GM12878 (cell line): ENCODE data around the gene USP54. TPM values are rescaled to one million over a fixed set of nuclear protein-coding genes. Genes with fewer than 3 reads are reported as not detected.

Experiments
- ATAC-seq: fragments of 200-7000 bp; cut with Tn5 transposase; 3 replicates; pipeline ENCODE4 v1.9.1; 2020; ENCODE audit warnings: mild to moderate bottlenecking, moderate library complexity
- BruUV-seq: library from RNA; stranded (reverse); fragments of 400-500 nt; replicated peaks from 2 replicates; lab custom pipeline; 2021; lab: Mats Ljungman, UMichigan
- CTCF ChIA-PET: fragments of 300-600 bp; sonication (Branson Sonifier 250); formaldehyde crosslinking; extraction: SDS; loops from one replicate; lab custom pipeline; 2021; ENCODE audit warnings: inconsistent platforms; lab: Yijun Ruan, JAX
- POLR2A ChIA-PET: fragments of 350-600 bp; formaldehyde crosslinking; extraction: SDS; loops from one replicate; lab custom pipeline; 2021; ENCODE audit warnings: inconsistent platforms; lab: Charles Lee
- RAD21 ChIA-PET: fragments of 300-600 bp; sonication (Branson Sonifier 250); formaldehyde crosslinking; loops from one replicate; lab custom pipeline; 2023; ENCODE audit warnings: antibody characterized with exemption; ENCODE audit not compliant: unreplicated experiment; lab: Charles Lee
- SMC1A ChIA-PET: fragments of 300-600 bp; sonication (Branson Sonifier 250); formaldehyde crosslinking; loops from one replicate; lab custom pipeline; 2023; ENCODE audit not compliant: unreplicated experiment, uncharacterized antibody; lab: Charles Lee
- DNase-seq: peaks from one replicate; pipeline ENCODE4 v3.0.0-alpha.2; 2011; ENCODE audit warnings: low read depth, low spot score
- FAIRE-seq: peaks from 3 replicates; lab custom pipeline; 2011; peaks lifted over from hg19 to GRCh38; lab: Jason Lieb, UNC
- H2AFZ ChIP-seq: 2 replicates; pipeline ENCODE4 v1.6.0; 2011; ENCODE audit warnings: low read depth, low read length, control low read depth; ENCODE audit not compliant: control insufficient read depth
- H3K27ac ChIP-seq: 2 replicates; pipeline ENCODE4 v1.5.1; 2011; ENCODE audit warnings: control low read depth; ENCODE audit not compliant: control insufficient read depth, insufficient read depth
- H3K27me3 ChIP-seq, 2 experiments: replicated peaks in 1 of 2; 2 replicates each; pipeline versions ENCODE4 v1.6.0 to v1.6.1; 2011; ENCODE audit warnings: low read length in 1 of 2; ENCODE audit not compliant: control insufficient read depth in 2 of 2, insufficient read depth in 2 of 2
- H3K36me3 ChIP-seq, 2 experiments: 2 replicates each; pipeline ENCODE4 v1.5.1; 2011; ENCODE audit warnings: low read length in 1 of 2; ENCODE audit not compliant: control insufficient read depth in 2 of 2, insufficient read depth in 2 of 2
- H3K4me1 ChIP-seq: 2 replicates; pipeline ENCODE4 v1.6.1; 2011; ENCODE audit warnings: mild to moderate bottlenecking, low read length, moderate library complexity, mixed read lengths; ENCODE audit not compliant: control insufficient read depth, insufficient read depth
- H3K4me2 ChIP-seq: 2 replicates; pipeline ENCODE4 v1.6.0; 2011; ENCODE audit warnings: control low read depth; ENCODE audit not compliant: control insufficient read depth, insufficient read depth
- H3K4me3 ChIP-seq: fragments of 200-600 bp; sonication (generic); 2 replicates; pipeline ENCODE4 v1.5.1; 2016
- H3K79me2 ChIP-seq: 2 replicates; pipeline ENCODE4 v1.6.0; 2011; ENCODE audit warnings: low read length; ENCODE audit not compliant: control insufficient read depth, insufficient read depth
- H3K9ac ChIP-seq: 2 replicates; pipeline ENCODE4 v1.8.0; 2011; ENCODE audit warnings: low read length, control low read depth, mixed read lengths; ENCODE audit not compliant: control insufficient read depth, insufficient read depth
- H3K9me3 ChIP-seq: replicated peaks from 3 replicates; pipeline ENCODE4 v1.5.1; 2011; ENCODE audit warnings: mild to moderate bottlenecking, low read length; ENCODE audit not compliant: control insufficient read depth, insufficient read depth
- H4K20me1 ChIP-seq: 2 replicates; pipeline ENCODE4 v1.6.0; 2011; ENCODE audit not compliant: control insufficient read depth, insufficient read depth
- ATF7 ChIP-seq: fragments of 450-650 bp; IDR thresholded peaks from 2 replicates; pipeline ENCODE4 v1.6.1; 2016; ENCODE audit warnings: low read depth, mild to moderate bottlenecking
- BCL11A ChIP-seq: IDR thresholded peaks from 2 replicates; pipeline ENCODE4 v1.6.1; 2011; ENCODE audit warnings: low read depth, low read length
- CHD1 ChIP-seq: IDR thresholded peaks from 2 replicates; pipeline ENCODE4 v1.6.1; 2012; ENCODE audit warnings: low read depth, low read length, improper control_type of control experiment
- EGR1 ChIP-seq, 2 experiments: IDR thresholded peaks; 1 replicate in 1 of 2; 2 replicates in 1 of 2; pipeline ENCODE4 v1.6.1; 2011 to 2012; ENCODE audit warnings: low read depth in 2 of 2, low read length in 2 of 2, borderline replicate concordance in 1 of 2, mild to moderate bottlenecking in 1 of 2, moderate library complexity in 1 of 2
- FOXK2 ChIP-seq: fragments of 450-650 bp; IDR thresholded peaks from 2 replicates; pipeline ENCODE4 v1.6.1; 2017; ENCODE audit warnings: mild to moderate bottlenecking, moderate library complexity
- MEF2B ChIP-seq: fragments of 450-650 bp; IDR thresholded peaks from 2 replicates; pipeline ENCODE4 v1.6.1; 2018; ENCODE audit warnings: mild to moderate bottlenecking, moderate library complexity; ENCODE audit not compliant: partially characterized antibody, poor library complexity, severe bottlenecking
- NFXL1 ChIP-seq: fragments of 450-650 bp; IDR thresholded peaks from 2 replicates; pipeline ENCODE4 v1.6.1; 2017; ENCODE audit warnings: antibody characterized with exemption, mild to moderate bottlenecking, borderline replicate concordance
- NFYA ChIP-seq: IDR thresholded peaks from 2 replicates; pipeline ENCODE4 v1.6.1; 2011; ENCODE audit warnings: low read depth, mild to moderate bottlenecking, low read length, improper control_type of control experiment, borderline replicate concordance
- RCOR1 ChIP-seq: conservative IDR thresholded peaks from 2 replicates; pipeline ENCODE4 v1.6.1; 2012; ENCODE audit warnings: low read depth, low read length, improper control_type of control experiment
- RELA ChIP-seq: fragments of 450-650 bp; IDR thresholded peaks from 2 replicates; pipeline ENCODE4 v1.8.0; 2014; ENCODE audit warnings: borderline replicate concordance; ENCODE audit not compliant: partially characterized antibody
- SMAD5 ChIP-seq: IDR thresholded peaks from 2 replicates; pipeline ENCODE4 v1.6.1; 2016; ENCODE audit warnings: antibody characterized with exemption, low read depth
- SMARCA5 ChIP-seq: fragments of 450-650 bp; IDR thresholded peaks from 2 replicates; pipeline ENCODE4 v1.6.1; 2017; ENCODE audit warnings: mild to moderate bottlenecking
- STAT3 ChIP-seq: IDR thresholded peaks from 2 replicates; pipeline ENCODE4 v1.6.1; 2011; ENCODE audit warnings: low read depth, low read length, improper control_type of control experiment
- WGBS: methylation state at CpG from one replicate; pipeline ENCODE4 v1.1.6; 2016; ENCODE audit warnings: low lambda C conversion rate; ENCODE audit not compliant: insufficient replicate concordance, insufficient coverage; ENCODE audit errors: missing lambda C conversion rate; 5-methylcytosine and 5-hydroxymethylcytosine counted together
- in situ Hi-C: fragments of 300-500 bp; cut with MboI; formaldehyde crosslinking; loops from 9 replicates; pipeline ENCODE4 v1.14.3; 2018; ENCODE audit warnings: mixed read lengths
- intact Hi-C: fragments of 100-400 bp; cut with micrococcal nuclease; formaldehyde crosslinking; loops from one replicate; pipeline ENCODE4 v1.14.2; 2022; ENCODE audit not compliant: unreplicated experiment
- polyA plus RNA-seq, 11 experiments: library from polyadenylated mRNA; depleted of rRNA in 4 of 11; unstranded in 6 of 11; stranded (reverse) in 5 of 11; fragments of >200 nt; fragmentation: Nextera tagmentation in 4 of 11; fragmentation: Illumina TruSeq in 1 of 11; extraction: Ambion mirVana in 4 of 11; extraction: Trizol in 1 of 11; gene quantifications; 1 replicate in 1 of 11; 2 replicates in 10 of 11; pipeline versions ENCODE4 v1.2.1 to v1.2.3, GENCODE V29; 2011 to 2016; ENCODE audit warnings: inconsistent platforms in 2 of 11, missing spikeins in 2 of 11, low read depth in 1 of 11
- total RNA-seq, 4 experiments: library from RNA; depleted of rRNA in 3 of 4; stranded (reverse); fragments of >200 nt in 3 of 4; fragmentation: Illumina TruSeq in 1 of 4; extraction: Trizol in 1 of 4; gene quantifications; 2 replicates each; pipeline versions ENCODE4 v1.2.1 to v1.2.3, GENCODE V29; 2013 to 2021
- TF ChIP-seq, protein P1 (sequence below): fragments of 450-650 bp; IDR thresholded peaks from 2 replicates; pipeline ENCODE4 v1.6.1; 2017; ENCODE audit warnings: borderline replicate concordance
- TF ChIP-seq, protein P2 (sequence below): fragments of 450-650 bp; IDR thresholded peaks from 2 replicates; pipeline ENCODE4 v1.6.1; 2017; ENCODE audit warnings: antibody characterized with exemption, mild to moderate bottlenecking, moderate library complexity
- TF ChIP-seq, protein P3 (sequence below): fragments of 450-650 bp; IDR thresholded peaks from 2 replicates; pipeline ENCODE4 v1.6.1; 2016; ENCODE audit warnings: mild to moderate bottlenecking
- TF ChIP-seq, protein P4 (sequence below): fragments of 150-350 bp; IDR thresholded peaks from 2 replicates; pipeline ENCODE4 v1.6.1; 2016; ENCODE audit warnings: low read depth, low read length

The USP54 gene
- total and polyA plus RNA-seq, 10 of the 15 experiments (the other 5 are each of a cell fraction or from before 2014, with no cell fraction given), result 0.93 to 10.5 (median 5.5) TPM

DNA sequence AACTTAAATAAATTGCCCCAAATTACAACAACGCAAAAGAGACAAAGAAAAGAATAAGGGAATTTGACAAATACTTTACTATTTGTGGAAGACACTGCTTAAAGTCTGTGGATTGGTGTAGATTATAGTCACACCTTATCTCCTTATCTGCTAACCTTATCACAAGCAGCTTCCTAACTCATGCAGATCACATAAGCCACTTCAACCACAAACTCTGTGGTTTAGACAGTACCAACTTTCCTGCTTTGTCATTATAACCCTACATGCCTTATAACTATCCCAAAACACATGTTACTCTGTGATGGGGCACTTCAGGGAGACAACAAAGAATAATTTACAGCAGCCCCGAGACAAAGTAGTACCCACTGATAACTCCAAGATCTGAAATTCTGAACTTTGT lies 53.9 kb downstream of the USP54 start:
- no peak for FAIRE-seq
- Histone ChIP-seq H3K27ac (no peak overlapping the region), H3K4me1 (no peaks in the 10 kb centered on the region), H3K27me3 (no peaks in the 10 kb centered on the region), H4K20me1 (no peaks in the 10 kb centered on the region), H3K9ac (no peak overlapping the region), H3K4me3 (no peak overlapping the region), H3K36me3 (no peaks in the 10 kb centered on the region), H3K79me2 (no peaks in the 10 kb centered on the region), H3K9me3 (no peaks in the 10 kb centered on the region), H2AFZ (no peak overlapping the region), H3K4me2 (no peak overlapping the region)
- intact Hi-C loops (no loop called here), in situ Hi-C loops (no loop called here)
- no TSS peak for BruUV-seq
- SMC1A ChIA-PET, result interaction anchor here (3.8 kb wide), 1 partner anchor 107 kb away, joined by 24 read pairs; no protein-coding TSS in a partner anchor
- RAD21 ChIA-PET, result no interaction called here
- 100% methylated on average over 2 of the region's 2 CpGs for WGBS
- DNase-seq, result no peak
- CTCF ChIA-PET, result interaction anchor here (1.2 to 3.8 kb wide), 2 partner anchors 8 to 106 kb away, joined by 7 to 15 read pairs; no protein-coding TSS in a partner anchor
- ATAC-seq, result no peak
- TF ChIP-seq FOXK2 (no peak), MEF2B (no peak), CHD1 (no peak), SMARCA5 (no peak), NFYA (no peak), RELA (no peak), RCOR1 (no peak), SMAD5 (no peak), ATF7 (no peak), BCL11A (no peak), STAT3 (no peak), NFXL1 (no peak), EGR1 (IDR thresholded peaks at IDR 0.05; ENCODE audit: borderline replicate concordance in 1 of 2, low read depth in 2 of 2, low read length in 2 of 2) (no peak)
- TF ChIP-seq, protein P1, sequence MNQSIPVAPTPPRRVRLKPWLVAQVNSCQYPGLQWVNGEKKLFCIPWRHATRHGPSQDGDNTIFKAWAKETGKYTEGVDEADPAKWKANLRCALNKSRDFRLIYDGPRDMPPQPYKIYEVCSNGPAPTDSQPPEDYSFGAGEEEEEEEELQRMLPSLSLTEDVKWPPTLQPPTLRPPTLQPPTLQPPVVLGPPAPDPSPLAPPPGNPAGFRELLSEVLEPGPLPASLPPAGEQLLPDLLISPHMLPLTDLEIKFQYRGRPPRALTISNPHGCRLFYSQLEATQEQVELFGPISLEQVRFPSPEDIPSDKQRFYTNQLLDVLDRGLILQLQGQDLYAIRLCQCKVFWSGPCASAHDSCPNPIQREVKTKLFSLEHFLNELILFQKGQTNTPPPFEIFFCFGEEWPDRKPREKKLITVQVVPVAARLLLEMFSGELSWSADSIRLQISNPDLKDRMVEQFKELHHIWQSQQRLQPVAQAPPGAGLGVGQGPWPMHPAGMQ, result no peak
- TF ChIP-seq, protein P2, sequence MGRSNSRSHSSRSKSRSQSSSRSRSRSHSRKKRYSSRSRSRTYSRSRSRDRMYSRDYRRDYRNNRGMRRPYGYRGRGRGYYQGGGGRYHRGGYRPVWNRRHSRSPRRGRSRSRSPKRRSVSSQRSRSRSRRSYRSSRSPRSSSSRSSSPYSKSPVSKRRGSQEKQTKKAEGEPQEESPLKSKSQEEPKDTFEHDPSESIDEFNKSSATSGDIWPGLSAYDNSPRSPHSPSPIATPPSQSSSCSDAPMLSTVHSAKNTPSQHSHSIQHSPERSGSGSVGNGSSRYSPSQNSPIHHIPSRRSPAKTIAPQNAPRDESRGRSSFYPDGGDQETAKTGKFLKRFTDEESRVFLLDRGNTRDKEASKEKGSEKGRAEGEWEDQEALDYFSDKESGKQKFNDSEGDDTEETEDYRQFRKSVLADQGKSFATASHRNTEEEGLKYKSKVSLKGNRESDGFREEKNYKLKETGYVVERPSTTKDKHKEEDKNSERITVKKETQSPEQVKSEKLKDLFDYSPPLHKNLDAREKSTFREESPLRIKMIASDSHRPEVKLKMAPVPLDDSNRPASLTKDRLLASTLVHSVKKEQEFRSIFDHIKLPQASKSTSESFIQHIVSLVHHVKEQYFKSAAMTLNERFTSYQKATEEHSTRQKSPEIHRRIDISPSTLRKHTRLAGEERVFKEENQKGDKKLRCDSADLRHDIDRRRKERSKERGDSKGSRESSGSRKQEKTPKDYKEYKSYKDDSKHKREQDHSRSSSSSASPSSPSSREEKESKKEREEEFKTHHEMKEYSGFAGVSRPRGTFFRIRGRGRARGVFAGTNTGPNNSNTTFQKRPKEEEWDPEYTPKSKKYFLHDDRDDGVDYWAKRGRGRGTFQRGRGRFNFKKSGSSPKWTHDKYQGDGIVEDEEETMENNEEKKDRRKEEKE, result no peak
- TF ChIP-seq, protein P3, sequence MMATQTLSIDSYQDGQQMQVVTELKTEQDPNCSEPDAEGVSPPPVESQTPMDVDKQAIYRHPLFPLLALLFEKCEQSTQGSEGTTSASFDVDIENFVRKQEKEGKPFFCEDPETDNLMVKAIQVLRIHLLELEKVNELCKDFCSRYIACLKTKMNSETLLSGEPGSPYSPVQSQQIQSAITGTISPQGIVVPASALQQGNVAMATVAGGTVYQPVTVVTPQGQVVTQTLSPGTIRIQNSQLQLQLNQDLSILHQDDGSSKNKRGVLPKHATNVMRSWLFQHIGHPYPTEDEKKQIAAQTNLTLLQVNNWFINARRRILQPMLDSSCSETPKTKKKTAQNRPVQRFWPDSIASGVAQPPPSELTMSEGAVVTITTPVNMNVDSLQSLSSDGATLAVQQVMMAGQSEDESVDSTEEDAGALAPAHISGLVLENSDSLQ, result no peak
- TF ChIP-seq, protein P4, sequence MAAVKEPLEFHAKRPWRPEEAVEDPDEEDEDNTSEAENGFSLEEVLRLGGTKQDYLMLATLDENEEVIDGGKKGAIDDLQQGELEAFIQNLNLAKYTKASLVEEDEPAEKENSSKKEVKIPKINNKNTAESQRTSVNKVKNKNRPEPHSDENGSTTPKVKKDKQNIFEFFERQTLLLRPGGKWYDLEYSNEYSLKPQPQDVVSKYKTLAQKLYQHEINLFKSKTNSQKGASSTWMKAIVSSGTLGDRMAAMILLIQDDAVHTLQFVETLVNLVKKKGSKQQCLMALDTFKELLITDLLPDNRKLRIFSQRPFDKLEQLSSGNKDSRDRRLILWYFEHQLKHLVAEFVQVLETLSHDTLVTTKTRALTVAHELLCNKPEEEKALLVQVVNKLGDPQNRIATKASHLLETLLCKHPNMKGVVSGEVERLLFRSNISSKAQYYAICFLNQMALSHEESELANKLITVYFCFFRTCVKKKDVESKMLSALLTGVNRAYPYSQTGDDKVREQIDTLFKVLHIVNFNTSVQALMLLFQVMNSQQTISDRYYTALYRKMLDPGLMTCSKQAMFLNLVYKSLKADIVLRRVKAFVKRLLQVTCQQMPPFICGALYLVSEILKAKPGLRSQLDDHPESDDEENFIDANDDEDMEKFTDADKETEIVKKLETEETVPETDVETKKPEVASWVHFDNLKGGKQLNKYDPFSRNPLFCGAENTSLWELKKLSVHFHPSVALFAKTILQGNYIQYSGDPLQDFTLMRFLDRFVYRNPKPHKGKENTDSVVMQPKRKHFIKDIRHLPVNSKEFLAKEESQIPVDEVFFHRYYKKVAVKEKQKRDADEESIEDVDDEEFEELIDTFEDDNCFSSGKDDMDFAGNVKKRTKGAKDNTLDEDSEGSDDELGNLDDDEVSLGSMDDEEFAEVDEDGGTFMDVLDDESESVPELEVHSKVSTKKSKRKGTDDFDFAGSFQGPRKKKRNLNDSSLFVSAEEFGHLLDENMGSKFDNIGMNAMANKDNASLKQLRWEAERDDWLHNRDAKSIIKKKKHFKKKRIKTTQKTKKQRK, result no peak
- POLR2A ChIA-PET, result interaction anchor here (0.7 to 1.1 kb wide), 2 partner anchors 89 to 135 kb away, joined by 3 read pairs; no protein-coding TSS in a partner anchor
